Calu3 (cell line): Measurements from ENCODE around the gene UBE2G2. TPM values are rescaled to one million over a fixed set of nuclear protein-coding genes. Genes with fewer than 3 reads are reported as not detected.

ENCODE experiments used
- BruUV-seq: library from RNA; stranded (reverse); fragments of 400-500 nt; replicated peaks from 2 replicates; lab custom pipeline; 2021; lab: Mats Ljungman, UMichigan
- CTCF ChIA-PET: fragments of 300-600 bp; sonication (Branson Sonifier 250); formaldehyde crosslinking; loops from one replicate; lab custom pipeline; 2022; ENCODE audit warnings: antibody characterized with exemption; lab: Charles Lee
- DNase-seq: peaks from one replicate; pipeline ENCODE4 v3.0.0; 2022
- H3K27ac Mint-ChIP-seq: one replicate; pipeline ENCODE4 v1.8.0; 2022; ENCODE audit warnings: mixed read lengths; ENCODE audit not compliant: unreplicated experiment
- H3K27me3 Mint-ChIP-seq: one replicate; pipeline ENCODE4 v1.8.0; 2022; ENCODE audit warnings: mixed read lengths; ENCODE audit not compliant: unreplicated experiment
- H3K36me3 Mint-ChIP-seq: one replicate; pipeline ENCODE4 v1.8.0; 2022; ENCODE audit warnings: mild to moderate bottlenecking, moderate library complexity, mixed read lengths; ENCODE audit not compliant: insufficient read depth, unreplicated experiment
- H3K4me1 Mint-ChIP-seq: one replicate; pipeline ENCODE4 v1.8.0; 2022; ENCODE audit warnings: mild to moderate bottlenecking, low read depth, mixed read lengths; ENCODE audit not compliant: unreplicated experiment
- H3K4me3 Mint-ChIP-seq: one replicate; pipeline ENCODE4 v1.8.0; 2022; ENCODE audit warnings: mild to moderate bottlenecking, low read depth, moderate library complexity, mixed read lengths; ENCODE audit not compliant: unreplicated experiment
- H3K9me3 Mint-ChIP-seq: one replicate; pipeline ENCODE4 v1.8.0; 2022; ENCODE audit warnings: low read depth, mixed read lengths; ENCODE audit not compliant: unreplicated experiment
- intact Hi-C: fragments of 100-400 bp; cut with micrococcal nuclease; formaldehyde crosslinking; loops from one replicate; pipeline ENCODE4 v1.10.0; 2022; ENCODE audit not compliant: unreplicated experiment
- total RNA-seq: library from RNA; stranded (reverse); gene quantifications from 2 replicates; pipeline ENCODE4 v1.2.3, GENCODE V29; 2022
- TF ChIP-seq, protein P1 (sequence below): fragments of 200-600 bp; IDR thresholded peaks from one replicate; pipeline ENCODE4 v1.8.0; 2022; ENCODE audit warnings: antibody characterized with exemption; ENCODE audit not compliant: unreplicated experiment

UBE2G2 gene
- total RNA-seq, 1 experiment from 2014 or later, result 61.7 TPM

DNA sequence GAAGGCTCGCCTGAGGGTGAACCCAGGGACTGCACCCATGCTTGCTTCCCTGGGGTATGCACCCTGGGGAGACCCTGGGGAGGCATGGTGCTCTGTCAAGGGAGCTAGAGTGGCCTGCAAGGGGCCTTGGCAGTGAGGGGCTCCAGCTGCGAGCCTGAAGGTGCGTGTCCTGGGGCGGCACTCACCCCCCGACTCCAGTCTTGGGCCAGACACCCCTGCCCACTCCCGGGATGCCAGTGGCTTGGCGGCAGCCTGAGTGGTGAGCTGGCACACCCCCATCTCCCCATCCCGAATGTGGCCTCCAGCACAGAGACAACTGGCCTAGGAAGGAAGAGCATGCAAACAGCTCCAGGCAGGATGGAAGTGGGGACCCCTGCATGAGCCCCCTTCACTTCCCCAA, 13.6 kb upstream of the UBE2G2 start:
- intact Hi-C loops, result no loop called here
- peaks cover 3% of the 10 kb centered on the region for H3K9me3 Mint-ChIP-seq
- H3K27me3 Mint-ChIP-seq, result no peaks in the 10 kb centered on the region
- peaks cover 10% of the 10 kb centered on the region for H3K36me3 Mint-ChIP-seq
- no peak overlapping the region for H3K4me3 Mint-ChIP-seq
- H3K27ac Mint-ChIP-seq, result no peak overlapping the region
- no peaks in the 10 kb centered on the region for H3K4me1 Mint-ChIP-seq
- no peak for DNase-seq
- CTCF ChIA-PET, result interaction anchor here (0.5 kb wide), 1 partner anchor 38 kb away, joined by 8 read pairs; no protein-coding TSS in a partner anchor
- TF ChIP-seq, protein P1, sequence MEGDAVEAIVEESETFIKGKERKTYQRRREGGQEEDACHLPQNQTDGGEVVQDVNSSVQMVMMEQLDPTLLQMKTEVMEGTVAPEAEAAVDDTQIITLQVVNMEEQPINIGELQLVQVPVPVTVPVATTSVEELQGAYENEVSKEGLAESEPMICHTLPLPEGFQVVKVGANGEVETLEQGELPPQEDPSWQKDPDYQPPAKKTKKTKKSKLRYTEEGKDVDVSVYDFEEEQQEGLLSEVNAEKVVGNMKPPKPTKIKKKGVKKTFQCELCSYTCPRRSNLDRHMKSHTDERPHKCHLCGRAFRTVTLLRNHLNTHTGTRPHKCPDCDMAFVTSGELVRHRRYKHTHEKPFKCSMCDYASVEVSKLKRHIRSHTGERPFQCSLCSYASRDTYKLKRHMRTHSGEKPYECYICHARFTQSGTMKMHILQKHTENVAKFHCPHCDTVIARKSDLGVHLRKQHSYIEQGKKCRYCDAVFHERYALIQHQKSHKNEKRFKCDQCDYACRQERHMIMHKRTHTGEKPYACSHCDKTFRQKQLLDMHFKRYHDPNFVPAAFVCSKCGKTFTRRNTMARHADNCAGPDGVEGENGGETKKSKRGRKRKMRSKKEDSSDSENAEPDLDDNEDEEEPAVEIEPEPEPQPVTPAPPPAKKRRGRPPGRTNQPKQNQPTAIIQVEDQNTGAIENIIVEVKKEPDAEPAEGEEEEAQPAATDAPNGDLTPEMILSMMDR, result no peak
- no TSS peak for BruUV-seq

DNA sequence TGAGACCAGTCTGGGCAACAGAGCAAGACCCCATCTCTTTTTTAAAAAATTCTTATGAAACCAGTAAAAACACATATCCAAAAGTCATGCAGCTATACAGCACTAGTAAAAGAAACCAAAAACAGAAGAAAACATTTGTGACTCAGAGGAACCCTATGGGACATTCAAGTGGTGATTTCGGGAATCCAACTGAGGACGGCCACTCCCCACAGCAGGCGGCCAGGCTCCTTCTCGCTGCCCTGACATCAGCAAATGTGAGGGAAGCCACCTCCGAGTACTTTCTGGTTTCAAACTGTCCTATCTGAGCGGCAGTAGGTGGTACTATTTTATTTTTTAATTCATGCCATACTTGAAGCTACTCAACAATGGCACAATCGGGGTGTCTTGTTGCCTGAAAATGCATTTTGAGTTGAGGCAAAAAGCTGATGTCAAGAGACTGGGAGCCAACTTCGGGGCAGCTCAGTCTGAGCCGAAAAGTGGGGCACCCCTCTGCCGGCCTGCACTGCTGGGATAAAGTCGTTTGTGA, 12.9 kb upstream of the UBE2G2 start:
- no peak for DNase-seq
- TF ChIP-seq, protein P1, result no peak
- BruUV-seq, result no TSS peak
- CTCF ChIA-PET, result no interaction called here
- H3K27ac Mint-ChIP-seq, result no peak overlapping the region
- H3K36me3 Mint-ChIP-seq, result peaks cover 13% of the 10 kb centered on the region
- intact Hi-C loops, result no loop called here
- no peaks in the 10 kb centered on the region for H3K4me1 Mint-ChIP-seq
- no peak overlapping the region for H3K4me3 Mint-ChIP-seq
- no peaks in the 10 kb centered on the region for H3K9me3 Mint-ChIP-seq
- no peaks in the 10 kb centered on the region for H3K27me3 Mint-ChIP-seq

DNA sequence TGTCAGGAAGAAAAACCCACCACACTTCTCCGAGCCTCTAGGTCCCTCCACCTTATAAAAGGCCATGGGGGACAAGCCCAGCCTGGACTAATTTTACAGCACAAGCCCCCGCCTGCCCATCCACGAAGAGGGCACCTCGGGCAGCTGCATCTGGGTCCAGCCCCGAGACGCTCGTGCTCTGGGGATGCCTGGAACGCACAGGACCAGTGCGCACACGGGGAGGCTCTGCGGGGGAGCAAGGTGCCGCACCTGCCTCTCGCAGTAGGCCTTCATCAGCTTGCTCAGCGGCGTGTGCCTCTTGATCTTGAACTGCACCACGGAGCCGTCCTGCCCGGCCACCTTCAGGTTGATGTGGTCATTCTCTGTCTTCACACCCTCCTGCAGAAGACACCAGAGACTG, 12.1 kb upstream of the UBE2G2 start:
- no peak for DNase-seq
- CTCF ChIA-PET, result no interaction called here
- no TSS peak for BruUV-seq
- TF ChIP-seq, protein P1, result no peak
- Mint-ChIP-seq H3K36me3 (peaks cover 21% of the 10 kb centered on the region), H3K27ac (no peak overlapping the region), H3K4me1 (no peaks in the 10 kb centered on the region), H3K4me3 (no peak overlapping the region), H3K9me3 (no peaks in the 10 kb centered on the region), H3K27me3 (no peaks in the 10 kb centered on the region)
- intact Hi-C loops, result no loop called here

DNA sequence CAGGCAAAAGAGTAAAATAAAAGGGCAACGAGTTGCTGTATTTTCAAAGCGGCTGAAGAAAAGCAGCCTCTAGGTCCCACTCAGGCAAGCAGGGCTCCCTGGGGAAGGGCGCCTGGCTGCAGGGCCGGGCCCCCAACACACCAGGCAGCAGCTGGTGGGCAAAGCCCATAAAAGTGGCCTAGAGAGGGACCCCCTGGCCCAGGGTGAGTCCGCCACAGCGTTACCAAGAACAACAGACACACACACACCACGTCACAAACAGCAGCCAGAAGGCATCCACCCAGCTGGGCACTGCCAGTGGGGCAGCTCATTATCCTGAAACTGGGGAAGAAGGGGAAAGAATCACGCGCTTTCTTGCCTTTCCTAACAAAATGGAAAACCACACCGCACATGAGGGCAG, 11.5 kb upstream of the UBE2G2 start:
- TF ChIP-seq, protein P1, result no peak
- no TSS peak for BruUV-seq
- CTCF ChIA-PET, result no interaction called here
- H3K27ac Mint-ChIP-seq, result no peak overlapping the region
- H3K27me3 Mint-ChIP-seq, result no peaks in the 10 kb centered on the region
- no peaks in the 10 kb centered on the region for H3K9me3 Mint-ChIP-seq
- DNase-seq, result no peak
- H3K4me3 Mint-ChIP-seq, result no peak overlapping the region
- H3K36me3 Mint-ChIP-seq, result peaks cover 21% of the 10 kb centered on the region
- no peaks in the 10 kb centered on the region for H3K4me1 Mint-ChIP-seq
- intact Hi-C loops, result no loop called here
